SK-N-SH (cell line): ENCODE measurements around the gene NLRC5.
"Not testable (repeated sequence)": the region's sequence is repeated elsewhere in the genome, so short reads cannot be mapped to it uniquely, and the experiment has no call there.

Source experiments
- CHD2 ChIP-seq: fragments of 150-350 bp; IDR thresholded peaks from 2 replicates; pipeline ENCODE4 v1.6.1; 2018; ENCODE audit warnings: low read length; ENCODE audit not compliant: partially characterized antibody
- EP300 ChIP-seq, 2 experiments: IDR thresholded peaks; 2 replicates each; pipeline versions ENCODE4 v1.4.0 to v1.6.1; 2012; ENCODE audit warnings: borderline replicate concordance in 1 of 2, low read depth in 1 of 2, low read length in 1 of 2
- EZH2phosphoT487 ChIP-seq: fragments of 200-600 bp; sonication (generic); IDR thresholded peaks from 2 replicates; pipeline ENCODE4 v1.6.1; 2017; ENCODE audit warnings: low read depth, mixed run types, mild to moderate bottlenecking, antibody characterized with exemption, moderate library complexity, borderline replicate concordance
- FOXM1 ChIP-seq: IDR thresholded peaks from 2 replicates; pipeline ENCODE4 v1.4.0; 2012; ENCODE audit warnings: low read depth, mild to moderate bottlenecking
- GATA2 ChIP-seq: sonication (generic); formaldehyde crosslinking; IDR thresholded peaks from 2 replicates; pipeline ENCODE4 v1.5.0; 2020; ENCODE audit warnings: mild to moderate bottlenecking, missing genetic modification reagents
- JUND ChIP-seq: IDR thresholded peaks from 2 replicates; pipeline ENCODE4 v1.4.0; 2012
- NFIC ChIP-seq: IDR thresholded peaks from 2 replicates; pipeline ENCODE4 v1.4.0; 2012; ENCODE audit warnings: borderline replicate concordance
- POLR2AphosphoS5 ChIP-seq: IDR thresholded peaks from 2 replicates; pipeline ENCODE4 v1.6.1; 2012; ENCODE audit warnings: low read depth, low read length
- RFX5 ChIP-seq: IDR thresholded peaks from 2 replicates; pipeline ENCODE4 v1.6.1; 2012; ENCODE audit warnings: mild to moderate bottlenecking, improper control_type of control experiment, low read length
- SMC3 ChIP-seq: IDR thresholded peaks from 2 replicates; pipeline ENCODE4 v1.6.1; 2012; ENCODE audit warnings: low read depth, low read length, improper control_type of control experiment
- TAF1 ChIP-seq: IDR thresholded peaks from 2 replicates; pipeline ENCODE4 v1.6.1; 2012; ENCODE audit warnings: low read depth, mild to moderate bottlenecking, low read length, moderate library complexity, borderline replicate concordance
- TF ChIP-seq, protein P1 (sequence below): fragments of 200-600 bp; sonication (generic); IDR thresholded peaks from 2 replicates; pipeline ENCODE4 v1.6.1; 2017; ENCODE audit warnings: antibody characterized with exemption, mild to moderate bottlenecking, moderate library complexity
- TF ChIP-seq, protein P2 (sequence below): fragments of 150-350 bp; IDR thresholded peaks from 2 replicates; pipeline ENCODE4 v1.6.1; 2017; ENCODE audit warnings: antibody characterized with exemption, low read length, low read depth, borderline replicate concordance
- TF ChIP-seq, protein P3 (sequence below): IDR thresholded peaks from 2 replicates; pipeline ENCODE4 v1.6.1; 2012; ENCODE audit warnings: mild to moderate bottlenecking, low read depth, low read length, moderate library complexity

DNA sequence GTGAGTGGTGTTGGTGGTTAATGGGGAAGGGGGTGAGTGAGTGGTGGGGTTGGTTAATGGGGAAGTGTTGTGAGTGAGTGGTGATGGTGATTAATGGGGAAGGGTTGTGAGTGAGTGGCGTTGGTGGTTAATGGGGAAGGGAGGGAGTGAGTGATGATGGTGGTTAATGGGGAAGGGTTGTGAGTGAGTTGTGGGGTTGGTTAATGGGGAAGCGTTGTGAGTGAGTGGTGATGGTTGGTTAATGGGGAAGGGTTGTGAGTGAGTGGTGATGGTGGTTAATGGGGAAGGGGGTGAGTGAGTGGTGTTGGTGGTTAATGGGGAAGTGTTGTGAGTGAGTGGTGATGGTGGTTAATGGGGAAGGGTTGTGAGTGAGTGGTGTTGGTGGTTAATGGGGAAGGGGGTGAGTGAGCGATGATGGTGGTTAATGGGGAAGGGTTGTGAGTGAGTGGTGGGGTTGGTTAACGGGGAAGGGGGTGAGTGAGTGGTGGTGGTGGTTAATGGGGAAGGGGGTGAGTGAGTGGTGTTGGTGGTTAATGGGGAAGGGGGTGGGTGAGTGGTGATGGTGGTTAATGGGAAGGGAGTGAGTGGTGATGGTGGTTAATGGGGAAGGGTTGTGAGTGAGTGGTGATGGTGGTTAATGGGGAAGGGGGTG is 81.8 kb downstream of the NLRC5 start:
- TF ChIP-seq, protein P1, sequence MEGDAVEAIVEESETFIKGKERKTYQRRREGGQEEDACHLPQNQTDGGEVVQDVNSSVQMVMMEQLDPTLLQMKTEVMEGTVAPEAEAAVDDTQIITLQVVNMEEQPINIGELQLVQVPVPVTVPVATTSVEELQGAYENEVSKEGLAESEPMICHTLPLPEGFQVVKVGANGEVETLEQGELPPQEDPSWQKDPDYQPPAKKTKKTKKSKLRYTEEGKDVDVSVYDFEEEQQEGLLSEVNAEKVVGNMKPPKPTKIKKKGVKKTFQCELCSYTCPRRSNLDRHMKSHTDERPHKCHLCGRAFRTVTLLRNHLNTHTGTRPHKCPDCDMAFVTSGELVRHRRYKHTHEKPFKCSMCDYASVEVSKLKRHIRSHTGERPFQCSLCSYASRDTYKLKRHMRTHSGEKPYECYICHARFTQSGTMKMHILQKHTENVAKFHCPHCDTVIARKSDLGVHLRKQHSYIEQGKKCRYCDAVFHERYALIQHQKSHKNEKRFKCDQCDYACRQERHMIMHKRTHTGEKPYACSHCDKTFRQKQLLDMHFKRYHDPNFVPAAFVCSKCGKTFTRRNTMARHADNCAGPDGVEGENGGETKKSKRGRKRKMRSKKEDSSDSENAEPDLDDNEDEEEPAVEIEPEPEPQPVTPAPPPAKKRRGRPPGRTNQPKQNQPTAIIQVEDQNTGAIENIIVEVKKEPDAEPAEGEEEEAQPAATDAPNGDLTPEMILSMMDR, result not testable (repeated sequence)
- TF ChIP-seq RFX5; JUND; POLR2AphosphoS5; EP300 (IDR thresholded peaks at IDR 0.05; ENCODE audit: borderline replicate concordance in 1 of 2, low read depth in 1 of 2, low read length in 1 of 2); SMC3; EZH2phosphoT487; NFIC; GATA2 (CRISPR knock-in tag); FOXM1; TAF1; CHD2: not testable (repeated sequence)
- TF ChIP-seq, protein P2, sequence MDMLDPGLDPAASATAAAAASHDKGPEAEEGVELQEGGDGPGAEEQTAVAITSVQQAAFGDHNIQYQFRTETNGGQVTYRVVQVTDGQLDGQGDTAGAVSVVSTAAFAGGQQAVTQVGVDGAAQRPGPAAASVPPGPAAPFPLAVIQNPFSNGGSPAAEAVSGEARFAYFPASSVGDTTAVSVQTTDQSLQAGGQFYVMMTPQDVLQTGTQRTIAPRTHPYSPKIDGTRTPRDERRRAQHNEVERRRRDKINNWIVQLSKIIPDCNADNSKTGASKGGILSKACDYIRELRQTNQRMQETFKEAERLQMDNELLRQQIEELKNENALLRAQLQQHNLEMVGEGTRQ, result not testable (repeated sequence)
- TF ChIP-seq, protein P3, sequence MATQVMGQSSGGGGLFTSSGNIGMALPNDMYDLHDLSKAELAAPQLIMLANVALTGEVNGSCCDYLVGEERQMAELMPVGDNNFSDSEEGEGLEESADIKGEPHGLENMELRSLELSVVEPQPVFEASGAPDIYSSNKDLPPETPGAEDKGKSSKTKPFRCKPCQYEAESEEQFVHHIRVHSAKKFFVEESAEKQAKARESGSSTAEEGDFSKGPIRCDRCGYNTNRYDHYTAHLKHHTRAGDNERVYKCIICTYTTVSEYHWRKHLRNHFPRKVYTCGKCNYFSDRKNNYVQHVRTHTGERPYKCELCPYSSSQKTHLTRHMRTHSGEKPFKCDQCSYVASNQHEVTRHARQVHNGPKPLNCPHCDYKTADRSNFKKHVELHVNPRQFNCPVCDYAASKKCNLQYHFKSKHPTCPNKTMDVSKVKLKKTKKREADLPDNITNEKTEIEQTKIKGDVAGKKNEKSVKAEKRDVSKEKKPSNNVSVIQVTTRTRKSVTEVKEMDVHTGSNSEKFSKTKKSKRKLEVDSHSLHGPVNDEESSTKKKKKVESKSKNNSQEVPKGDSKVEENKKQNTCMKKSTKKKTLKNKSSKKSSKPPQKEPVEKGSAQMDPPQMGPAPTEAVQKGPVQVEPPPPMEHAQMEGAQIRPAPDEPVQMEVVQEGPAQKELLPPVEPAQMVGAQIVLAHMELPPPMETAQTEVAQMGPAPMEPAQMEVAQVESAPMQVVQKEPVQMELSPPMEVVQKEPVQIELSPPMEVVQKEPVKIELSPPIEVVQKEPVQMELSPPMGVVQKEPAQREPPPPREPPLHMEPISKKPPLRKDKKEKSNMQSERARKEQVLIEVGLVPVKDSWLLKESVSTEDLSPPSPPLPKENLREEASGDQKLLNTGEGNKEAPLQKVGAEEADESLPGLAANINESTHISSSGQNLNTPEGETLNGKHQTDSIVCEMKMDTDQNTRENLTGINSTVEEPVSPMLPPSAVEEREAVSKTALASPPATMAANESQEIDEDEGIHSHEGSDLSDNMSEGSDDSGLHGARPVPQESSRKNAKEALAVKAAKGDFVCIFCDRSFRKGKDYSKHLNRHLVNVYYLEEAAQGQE, result not testable (repeated sequence)
